Activated naive CD4-positive, alpha-beta T cell treated with anti-CD3 and anti-CD28 coated beads for 36 hours (primary cell): Measurements from ENCODE around the gene ACACB. TPM values are rescaled to one million over a fixed set of nuclear protein-coding genes. Genes with fewer than 3 reads are reported as not detected.

Experiments
- CTCF ChIA-PET: fragments of 350-600 bp; sonication (Branson Sonifier 250); formaldehyde crosslinking; loops from one replicate; lab custom pipeline; 2021; ENCODE audit warnings: antibody characterized with exemption; lab: Charles Lee
- DNase-seq: peaks from one replicate; pipeline ENCODE4 v3.0.0-alpha.2; 2020
- H3K27ac Mint-ChIP-seq: one replicate; pipeline ENCODE4 v1.8.0; 2021; ENCODE audit warnings: mild to moderate bottlenecking, mixed read lengths
- H3K27me3 Mint-ChIP-seq: one replicate; pipeline ENCODE4 v1.8.0; 2021; ENCODE audit warnings: low read depth, mixed read lengths
- H3K36me3 Mint-ChIP-seq: one replicate; pipeline ENCODE4 v1.8.0; 2021; ENCODE audit warnings: low read depth, mixed read lengths
- H3K4me1 Mint-ChIP-seq: one replicate; pipeline ENCODE4 v1.8.0; 2021; ENCODE audit warnings: low read depth, mixed read lengths
- H3K4me3 Mint-ChIP-seq: one replicate; pipeline ENCODE4 v1.8.0; 2021; ENCODE audit warnings: mild to moderate bottlenecking, moderate library complexity, mixed read lengths
- H3K9me3 Mint-ChIP-seq: one replicate; pipeline ENCODE4 v1.8.0; 2021; ENCODE audit warnings: mixed read lengths
- intact Hi-C: fragments of 100-400 bp; cut with micrococcal nuclease; formaldehyde crosslinking; loops from one replicate; pipeline ENCODE4 v1.15.1; 2023
- total RNA-seq, 2 experiments: library from RNA; stranded (reverse); gene quantifications; one replicate each; pipeline ENCODE4 v1.2.3, GENCODE V29; 2021

Gene ACACB
- total RNA-seq, 2 experiments from 2014 or later: 11.0 to 11.8 TPM

DNA sequence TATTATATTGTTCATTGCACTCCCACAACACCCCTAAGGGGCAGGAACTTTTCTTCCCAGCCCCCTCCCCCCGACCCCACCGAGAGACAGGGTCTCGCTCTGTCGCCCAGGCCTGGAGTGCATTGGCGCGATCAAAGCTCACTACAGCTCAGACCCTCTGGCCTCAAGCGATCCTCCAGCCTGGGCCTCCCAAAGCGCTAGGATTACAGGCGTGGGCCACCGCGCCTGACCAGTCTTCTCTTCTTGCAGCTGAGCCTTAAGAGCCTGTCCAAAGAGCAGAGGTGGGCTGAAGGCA lies 19.3 kb upstream of the ACACB start:
- Mint-ChIP-seq H3K36me3 (peaks cover 26% of the 10 kb centered on the region), H3K27me3 (no peaks in the 10 kb centered on the region), H3K4me3 (peak overlapping the region; percentile 76), H3K4me1 (peaks cover 44% of the 10 kb centered on the region), H3K27ac (no peak overlapping the region), H3K9me3 (no peaks in the 10 kb centered on the region)
- intact Hi-C loops: loop anchor here (1.0 kb wide), 1 partner anchor 366 kb away; the partner anchor contains the start of gene CORO1C
- CTCF ChIA-PET: interaction anchor here (0.7 kb wide), 1 partner anchor 15 kb away, joined by 4 read pairs; no protein-coding TSS in a partner anchor
- DNase-seq: no peak

DNA sequence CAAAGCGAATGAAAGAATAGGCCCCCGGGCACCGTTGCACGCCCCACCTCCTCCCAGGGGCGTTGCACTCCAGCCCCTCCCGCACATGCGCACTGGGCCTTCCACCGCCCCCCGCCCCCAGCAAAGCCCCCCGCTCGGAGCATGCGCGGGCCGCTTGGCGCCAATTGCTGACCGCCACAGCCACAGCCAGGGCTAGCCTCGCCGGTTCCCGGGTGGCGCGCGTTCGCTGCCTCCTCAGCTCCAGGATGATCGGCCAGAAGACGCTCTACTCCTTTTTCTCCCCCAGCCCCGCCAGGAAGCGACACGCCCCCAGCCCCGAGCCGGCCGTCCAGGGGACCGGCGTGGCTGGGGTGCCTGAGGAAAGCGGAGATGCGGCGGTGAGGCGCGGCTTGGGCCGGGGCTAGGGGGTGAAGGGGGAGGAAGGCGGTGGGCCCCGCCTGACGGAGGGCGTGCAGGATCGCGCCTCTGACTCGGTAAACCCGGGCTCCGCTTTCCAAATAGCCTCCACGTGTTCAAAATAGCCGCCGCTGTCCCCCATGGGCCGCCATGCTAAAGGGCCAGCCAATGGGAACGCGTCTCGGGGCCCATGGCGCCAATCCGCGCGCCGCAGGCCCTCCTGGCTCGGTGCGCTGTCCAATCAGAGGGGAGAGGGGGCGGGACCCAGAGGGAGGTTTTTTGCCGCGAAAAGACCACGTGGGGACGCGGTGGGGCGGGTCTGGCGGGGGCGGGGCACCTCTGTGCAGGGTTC lies 18.8 kb upstream of the ACACB start, which contains the start of gene UNG:
Gene UNG (plus strand): TSS at position 163 of the 748 bp plus-strand sequence. CDS start 83 bp downstream, at position 246.
- peak within 1 kb of the TSS; percentile 76 for H3K4me3 Mint-ChIP-seq
- H3K4me1 Mint-ChIP-seq: peaks cover 39% of the 10 kb centered on the region
- no peaks in the 10 kb centered on the region for H3K27me3 Mint-ChIP-seq
- DNase-seq: peak; percentile 98
- H3K36me3 Mint-ChIP-seq: peaks cover 24% of the 10 kb centered on the region
- no peaks in the 10 kb centered on the region for H3K9me3 Mint-ChIP-seq
- intact Hi-C loops: loop anchor here (1.0 kb wide), 4 partner anchors 44 to 476 kb away; partner anchors contain the start of genes CORO1C, MMAB and MVK
- H3K27ac Mint-ChIP-seq: peak within 1 kb of the TSS; percentile 56
- CTCF ChIA-PET: interaction anchor here (0.7 to 0.9 kb wide), 2 partner anchors 14 to 147 kb away, joined by 3 to 4 read pairs; no protein-coding TSS in a partner anchor

DNA sequence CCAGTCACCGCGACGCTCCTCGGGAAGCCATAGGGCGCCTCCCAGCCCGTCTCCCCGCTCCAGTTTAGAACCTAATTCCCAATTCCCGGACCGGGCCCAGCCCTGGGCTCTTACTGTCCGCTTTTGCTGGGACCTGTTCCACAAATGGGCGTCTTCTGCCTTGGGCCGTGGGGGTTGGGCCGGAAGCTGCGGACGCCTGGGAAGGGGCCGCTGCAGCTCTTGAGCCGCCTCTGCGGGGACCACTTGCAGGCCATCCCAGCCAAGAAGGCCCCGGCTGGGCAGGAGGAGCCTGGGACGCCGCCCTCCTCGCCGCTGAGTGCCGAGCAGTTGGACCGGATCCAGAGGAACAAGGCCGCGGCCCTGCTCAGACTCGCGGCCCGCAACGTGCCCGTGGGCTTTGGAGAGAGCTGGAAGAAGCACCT lies 18.2 kb upstream of the ACACB start:
- Mint-ChIP-seq H3K27ac (peak overlapping the region; percentile 36), H3K9me3 (no peaks in the 10 kb centered on the region), H3K27me3 (no peaks in the 10 kb centered on the region), H3K4me1 (peaks cover 34% of the 10 kb centered on the region), H3K4me3 (peak overlapping the region; percentile 76), H3K36me3 (peaks cover 24% of the 10 kb centered on the region)
- peak; percentile 38 for DNase-seq
- intact Hi-C loops: loop anchor here (1.0 kb wide), 3 partner anchors 45 to 475 kb away; partner anchors contain the start of genes MMAB and MVK
- CTCF ChIA-PET: interaction anchor here (0.9 to 4.1 kb wide), 2 partner anchors 14 to 148 kb away, joined by 3 to 21 read pairs; no protein-coding TSS in a partner anchor

- H3K4me3 Mint-ChIP-seq: peak overlapping the region; percentile 76
- H3K4me1 Mint-ChIP-seq: peaks cover 31% of the 10 kb centered on the region
- intact Hi-C loops: loop anchor here (1.0 kb wide), 3 partner anchors 45 to 475 kb away; partner anchors contain the start of genes MMAB and MVK
- no peaks in the 10 kb centered on the region for H3K27me3 Mint-ChIP-seq
- H3K27ac Mint-ChIP-seq: no peak overlapping the region
- CTCF ChIA-PET: interaction anchor here (0.9 to 4.1 kb wide), 2 partner anchors 14 to 148 kb away, joined by 3 to 21 read pairs; no protein-coding TSS in a partner anchor
- no peaks in the 10 kb centered on the region for H3K9me3 Mint-ChIP-seq
- peaks cover 24% of the 10 kb centered on the region for H3K36me3 Mint-ChIP-seq
- DNase-seq: no peak
Observed at GRCh38 chr12:109098651-109099050, 17.7 kb upstream of the ACACB start.

DNA sequence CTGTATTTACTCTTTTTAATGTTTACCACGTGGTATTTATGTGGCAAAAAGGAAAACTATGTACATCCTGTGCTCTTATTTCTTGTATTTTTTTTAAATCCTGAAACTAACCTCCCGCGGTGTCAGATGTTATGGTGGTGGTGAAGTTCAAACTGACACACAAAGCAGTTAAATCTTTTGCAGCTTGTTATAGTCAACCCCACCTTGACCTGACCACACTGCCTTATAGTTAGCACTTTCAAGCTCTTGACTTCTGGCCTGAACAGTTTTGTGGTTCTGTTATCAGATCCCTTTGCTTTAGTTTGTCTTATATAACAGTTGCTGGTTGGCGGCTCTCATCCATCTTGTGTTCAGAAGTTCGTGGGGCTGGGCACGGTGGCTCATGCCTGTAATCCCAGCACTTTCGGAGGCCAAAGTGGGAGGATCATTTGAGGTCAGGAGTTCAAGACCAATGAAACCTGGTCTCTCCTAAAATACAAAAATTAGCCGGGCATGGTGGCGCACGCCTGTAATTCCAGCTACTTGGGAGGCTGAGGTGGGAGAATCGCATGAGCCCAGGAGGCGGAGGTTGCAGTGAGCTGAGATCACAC lies 16.9 kb upstream of the ACACB start:
- no peaks in the 10 kb centered on the region for H3K27me3 Mint-ChIP-seq
- H3K4me1 Mint-ChIP-seq: peaks cover 24% of the 10 kb centered on the region
- no peaks in the 10 kb centered on the region for H3K9me3 Mint-ChIP-seq
- CTCF ChIA-PET: interaction anchor here (4.1 kb wide), 1 partner anchor 13 kb away, joined by 21 read pairs; no protein-coding TSS in a partner anchor
- intact Hi-C loops: no loop called here
- peak overlapping the region; percentile 76 for H3K4me3 Mint-ChIP-seq
- DNase-seq: no peak
- peaks cover 28% of the 10 kb centered on the region for H3K36me3 Mint-ChIP-seq
- H3K27ac Mint-ChIP-seq: no peak overlapping the region

- no peak for DNase-seq
- peaks cover 33% of the 10 kb centered on the region for H3K36me3 Mint-ChIP-seq
- peaks cover 23% of the 10 kb centered on the region for H3K4me1 Mint-ChIP-seq
- CTCF ChIA-PET: interaction anchor here (0.6 to 4.1 kb wide), 2 partner anchors 12 to 53 kb away, joined by 4 to 21 read pairs; no protein-coding TSS in a partner anchor
- intact Hi-C loops: no loop called here
- no peak overlapping the region for H3K4me3 Mint-ChIP-seq
- H3K27me3 Mint-ChIP-seq: no peaks in the 10 kb centered on the region
- H3K9me3 Mint-ChIP-seq: no peaks in the 10 kb centered on the region
- no peak overlapping the region for H3K27ac Mint-ChIP-seq
Observed at GRCh38 chr12:109100741-109101140, 15.6 kb upstream of the ACACB start.

- peaks cover 23% of the 10 kb centered on the region for H3K4me1 Mint-ChIP-seq
- CTCF ChIA-PET: no interaction called here
- DNase-seq: no peak
- intact Hi-C loops: no loop called here
- H3K27ac Mint-ChIP-seq: no peak overlapping the region
- no peaks in the 10 kb centered on the region for H3K9me3 Mint-ChIP-seq
- H3K27me3 Mint-ChIP-seq: no peaks in the 10 kb centered on the region
- H3K4me3 Mint-ChIP-seq: no peak overlapping the region
- H3K36me3 Mint-ChIP-seq: peaks cover 35% of the 10 kb centered on the region
Observed at GRCh38 chr12:109102491-109102890, 13.9 kb upstream of the ACACB start.

GRCh38 chr12:109105176-109105575 lies 11.2 kb upstream of the ACACB start:
- CTCF ChIA-PET: no interaction called here
- Mint-ChIP-seq H3K4me1 (peaks cover 7% of the 10 kb centered on the region), H3K4me3 (no peak overlapping the region), H3K36me3 (peaks cover 37% of the 10 kb centered on the region), H3K9me3 (no peaks in the 10 kb centered on the region), H3K27me3 (no peaks in the 10 kb centered on the region), H3K27ac (no peak overlapping the region)
- no peak for DNase-seq
- intact Hi-C loops: no loop called here

- CTCF ChIA-PET: no interaction called here
- peak overlapping the region; percentile 31 for H3K27ac Mint-ChIP-seq
- no peak overlapping the region for H3K4me3 Mint-ChIP-seq
Observed at GRCh38 chr12:109109746-109110350, 6.5 kb upstream of the ACACB start.

DNA sequence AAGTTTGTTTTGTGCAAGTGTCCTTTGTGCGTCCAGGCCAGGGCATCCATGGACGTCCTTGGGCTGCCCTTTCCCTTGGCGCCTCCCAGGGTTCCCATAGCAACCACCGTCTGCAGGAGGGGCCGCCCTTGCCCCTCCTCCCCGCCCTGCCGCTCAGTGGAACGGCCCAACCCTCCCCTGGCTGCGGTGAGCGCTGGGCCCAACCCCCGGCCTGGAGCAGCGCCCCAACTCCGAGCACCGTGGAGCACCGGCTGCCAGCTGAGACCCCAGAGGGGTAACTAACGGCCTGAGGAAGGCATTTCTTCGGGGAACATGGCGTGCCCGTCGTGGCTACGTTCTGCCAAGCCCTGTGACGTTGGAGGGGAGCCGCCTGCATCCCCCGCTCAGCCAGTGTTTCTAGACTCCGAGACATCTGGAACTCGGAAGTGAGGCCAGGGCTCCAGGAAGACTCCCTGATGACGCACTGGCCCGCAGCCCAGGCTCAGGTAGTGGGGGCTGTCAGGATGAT lies 5.3 kb upstream of the ACACB start:
- Mint-ChIP-seq H3K4me3 (peak overlapping the region; percentile 59), H3K36me3 (peaks cover 13% of the 10 kb centered on the region), H3K27ac (peak overlapping the region; percentile 36), H3K27me3 (no peaks in the 10 kb centered on the region), H3K4me1 (peaks cover 29% of the 10 kb centered on the region), H3K9me3 (no peaks in the 10 kb centered on the region)
- CTCF ChIA-PET: interaction anchor here (0.8 to 2.7 kb wide), 8 partner anchors 11 to 323 kb away, joined by 3 to 21 read pairs (median 4); partner anchors contain the start of gene UNG
- intact Hi-C loops: loop anchor here (1.0 kb wide), 1 partner anchor 43 kb away; no protein-coding TSS in a partner anchor
- DNase-seq: peak; percentile 50

More at GRCh38 chr12:109109746-109110350, 6.5 kb upstream of the ACACB start:
- Mint-ChIP-seq H3K4me1 (peaks cover 19% of the 10 kb centered on the region), H3K36me3 (peaks cover 20% of the 10 kb centered on the region), H3K27me3 (no peaks in the 10 kb centered on the region), H3K9me3 (no peaks in the 10 kb centered on the region)
- DNase-seq: no peak
- intact Hi-C loops: no loop called here

GRCh38 chr12:109112720-109113465 lies 3.5 kb upstream of the ACACB start:
- peaks cover 9% of the 10 kb centered on the region for H3K36me3 Mint-ChIP-seq
- peaks cover 29% of the 10 kb centered on the region for H3K4me1 Mint-ChIP-seq
- H3K27ac Mint-ChIP-seq: no peak overlapping the region
- H3K27me3 Mint-ChIP-seq: no peaks in the 10 kb centered on the region
- no peak overlapping the region for H3K4me3 Mint-ChIP-seq
- CTCF ChIA-PET: interaction anchor here (0.6 to 2.7 kb wide), 10 partner anchors 10 to 490 kb away, joined by 3 to 21 read pairs (median 6); no protein-coding TSS in a partner anchor
- intact Hi-C loops: loop anchor here (1.0 kb wide), 2 partner anchors 272 to 280 kb away; no protein-coding TSS in a partner anchor
- no peaks in the 10 kb centered on the region for H3K9me3 Mint-ChIP-seq
- no peak for DNase-seq
